Right ventricle myocardium inferior (tissue), 1 donor: ENCODE measurements around the gene SERHL2. TPM values are rescaled to one million over a fixed set of nuclear protein-coding genes. Genes with fewer than 3 reads are reported as not detected.
"Not testable (repeated sequence)": the region's sequence is repeated elsewhere in the genome, so short reads cannot be mapped to it uniquely, and the experiment has no call there.

Source experiments
- ATAC-seq: fragments of 200-7000 bp; cut with Tn5 transposase; one replicate; pipeline ENCODE4 v1.9.1; 2020; ENCODE audit warnings: mild to moderate bottlenecking, moderate library complexity
- DNase-seq: peaks from one replicate; pipeline ENCODE4 v3.0.0; 2021; ENCODE audit errors: missing footprints
- intact Hi-C: fragments of 100-400 bp; cut with DNase I; formaldehyde crosslinking; loops from one replicate; pipeline ENCODE4 v1.11.0; 2022
- total RNA-seq: library from RNA; stranded (reverse); fragmentation: NEBNext Ultra II Directional; extraction: Animal tissue kit (Norgen Biotek cat#: 25700); gene quantifications from one replicate; pipeline ENCODE4 v1.2.1, GENCODE V29; 2021
- donor health status: DM: no; HTN: yes; CAD: no; lungs with severe emphysema.

SERHL2 gene
- total RNA-seq, 1 donor from 2014 or later: 2.6 TPM

- intact Hi-C loops: loop anchor here (2.0 kb wide), 1 partner anchor 30 kb away; no protein-coding TSS in a partner anchor
- ATAC-seq (peak; percentile 81), DNase-seq (peak; percentile 89)
Measured at GRCh38 chr22:42615092-42615859, 61.5 kb downstream of the SERHL2 start.

- intact Hi-C loops: loop anchor here (2.0 kb wide), 1 partner anchor 29 kb away; no protein-coding TSS in a partner anchor
- ATAC-seq, DNase-seq: not testable (repeated sequence)
Measured at GRCh38 chr22:42615860-42616175, 62.1 kb downstream of the SERHL2 start.

- ATAC-seq: no peak
- intact Hi-C loops: no loop called here
- DNase-seq: no peak
Measured at GRCh38 chr22:42617155-42617983, 63.6 kb downstream of the SERHL2 start.

DNA sequence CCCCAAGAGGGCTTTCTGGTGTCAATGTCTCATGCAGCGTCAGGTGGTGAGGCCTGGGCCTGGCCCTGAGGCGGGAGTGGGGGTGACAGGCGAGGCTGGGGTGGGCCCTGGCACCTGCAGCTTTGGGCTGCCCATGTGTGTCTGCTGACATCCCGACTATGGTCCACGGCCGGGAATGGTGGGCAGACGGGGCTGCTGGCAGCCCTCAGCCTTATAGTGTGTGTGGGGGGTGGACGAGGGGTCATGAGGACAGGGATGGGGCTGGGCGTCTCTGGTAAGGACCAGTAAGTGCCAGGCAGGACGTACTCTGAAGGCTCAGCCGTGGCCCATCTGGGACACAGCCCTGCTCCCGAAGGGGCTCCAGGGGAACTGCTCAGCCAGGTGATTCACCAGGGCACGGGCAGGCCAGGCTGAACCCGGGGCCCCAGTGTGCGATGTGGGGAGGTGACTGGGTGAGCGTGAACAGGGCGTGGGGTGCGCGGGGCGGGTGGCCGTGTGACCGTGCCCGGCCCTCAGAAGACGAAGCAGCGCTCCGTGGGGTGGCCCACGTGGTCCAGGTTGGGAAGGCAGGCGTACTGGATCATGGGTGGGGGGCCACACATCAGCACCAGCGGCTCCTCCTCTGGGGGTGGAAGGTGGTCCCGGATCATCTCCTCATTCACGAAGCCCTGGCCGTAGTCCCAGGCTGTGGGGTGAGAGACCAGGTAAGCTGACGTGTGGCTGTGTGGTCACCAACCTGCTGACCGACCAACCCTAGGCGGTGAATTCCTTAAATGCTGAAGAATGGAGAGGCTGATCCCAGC, 65.7 kb downstream of the SERHL2 start:
- ATAC-seq: no peak
- intact Hi-C loops: loop anchor here (5.0 kb wide), 1 partner anchor 203 kb away; no protein-coding TSS in a partner anchor
- DNase-seq: peak; percentile 52

GRCh38 chr22:42620084-42620483, 66.3 kb downstream of the SERHL2 start:
- DNase-seq: no peak
- intact Hi-C loops: loop anchor here (5.0 kb wide), 1 partner anchor 202 kb away; no protein-coding TSS in a partner anchor
- ATAC-seq: no peak

DNA sequence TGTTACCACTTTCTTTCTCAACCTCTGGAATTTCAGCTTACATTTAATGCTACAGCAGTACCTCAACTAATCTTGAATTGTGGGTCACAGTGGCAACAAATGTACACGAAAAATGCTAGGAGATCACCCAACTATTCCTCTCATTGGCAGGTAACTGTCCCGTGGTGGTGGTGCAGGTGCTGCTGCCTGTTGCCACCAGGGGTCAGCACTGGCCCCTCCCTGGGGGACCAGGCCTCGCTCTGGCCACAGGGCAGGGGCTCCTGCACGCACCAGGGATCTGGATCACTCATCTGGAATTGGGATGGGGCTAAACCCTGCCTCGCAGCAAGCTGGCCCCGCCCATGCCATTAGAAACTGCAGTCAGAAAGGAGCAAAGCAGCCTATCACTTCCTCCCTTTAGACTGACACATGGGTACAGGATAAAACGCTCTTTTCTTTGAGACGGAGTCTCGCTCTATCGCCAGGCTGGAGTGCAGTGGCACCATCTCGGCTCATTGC, 67.8 kb downstream of the SERHL2 start:
- DNase-seq (peak; percentile 83), ATAC-seq (peak; percentile 68)
- intact Hi-C loops: loop anchor here (5.0 kb wide), 1 partner anchor 201 kb away; no protein-coding TSS in a partner anchor

GRCh38 chr22:42622061-42622710, 68.4 kb downstream of the SERHL2 start:
- ATAC-seq (no peak), DNase-seq (peak; percentile 58)
- intact Hi-C loops: loop anchor here (5.0 kb wide), 1 partner anchor 200 kb away; no protein-coding TSS in a partner anchor

GRCh38 chr22:42623301-42623751, 69.6 kb downstream of the SERHL2 start:
- DNase-seq: peak; percentile 56
- no peak for ATAC-seq
- intact Hi-C loops: loop anchor here (5.0 kb wide), 1 partner anchor 199 kb away; no protein-coding TSS in a partner anchor

Other genes with a start within 250 kb of the SERHL2 start
- 2.9 TPM for gene NFAM1, start 121.6 kb upstream of the SERHL2 start, total RNA-seq
- gene RRP7A, start 34.2 kb upstream of the SERHL2 start, total RNA-seq: 16.3 TPM
- gene POLDIP3, start 60.9 kb downstream of the SERHL2 start, total RNA-seq: 39.3 TPM
- gene ATP5MGL, start 86.6 kb downstream of the SERHL2 start, total RNA-seq: 0.41 TPM
- 268 TPM for gene CYB5R3, start 95.4 kb downstream of the SERHL2 start, total RNA-seq
- gene A4GALT, start 166.9 kb downstream of the SERHL2 start, total RNA-seq: 81.2 TPM